GM23248 (cell line): ENCODE measurements around the gene ABCF1. TPM values are rescaled to one million over a fixed set of nuclear protein-coding genes. Genes with fewer than 3 reads are reported as not detected.
A peak's percentile ranks its signal among the peaks of the same experiment; 100 is the strongest.

Experiments
- DNase-seq: peaks from one replicate; pipeline ENCODE4 v3.0.0-alpha.2; 2015
- H2AFZ ChIP-seq: fragments of 200-600 bp; sonication (generic); 2 replicates; pipeline ENCODE4 v1.6.1; 2016; ENCODE audit warnings: antibody characterized with exemption
- H3F3A ChIP-seq: fragments of 200-600 bp; sonication (generic); 2 replicates; pipeline ENCODE4 v1.6.1; 2016; ENCODE audit warnings: mild to moderate bottlenecking, antibody characterized with exemption, mixed run types; ENCODE audit not compliant: insufficient read depth
- H3K27ac ChIP-seq: fragments of 200-600 bp; sonication (generic); 2 replicates; pipeline ENCODE4 v1.5.1; 2016; ENCODE audit warnings: mild to moderate bottlenecking
- H3K27me3 ChIP-seq: fragments of 200-600 bp; sonication (generic); replicated peaks from 2 replicates; pipeline ENCODE4 v1.6.1; 2016; ENCODE audit warnings: mild to moderate bottlenecking; ENCODE audit not compliant: insufficient read depth
- H3K36me3 ChIP-seq: fragments of 200-600 bp; sonication (generic); 2 replicates; pipeline ENCODE4 v1.6.1; 2016; ENCODE audit warnings: low read depth, mild to moderate bottlenecking
- H3K4me1 ChIP-seq: fragments of 200-600 bp; sonication (generic); 2 replicates; pipeline ENCODE4 v1.6.1; 2016; ENCODE audit warnings: mild to moderate bottlenecking; ENCODE audit not compliant: insufficient read depth
- H3K4me2 ChIP-seq: fragments of 200-600 bp; sonication (generic); one replicate; pipeline ENCODE4 v1.6.1; 2016; ENCODE audit warnings: mild to moderate bottlenecking; ENCODE audit not compliant: unreplicated experiment
- H3K4me3 ChIP-seq: fragments of 200-600 bp; sonication (generic); 2 replicates; pipeline ENCODE4 v1.5.1; 2016; ENCODE audit warnings: mild to moderate bottlenecking
- H3K79me2 ChIP-seq: fragments of 200-600 bp; sonication (generic); 2 replicates; pipeline ENCODE4 v1.6.1; 2016; ENCODE audit warnings: mild to moderate bottlenecking; ENCODE audit not compliant: insufficient read depth
- H3K9ac ChIP-seq: fragments of 200-600 bp; sonication (generic); 2 replicates; pipeline ENCODE4 v1.6.1; 2016; ENCODE audit warnings: mild to moderate bottlenecking
- H3K9me2 ChIP-seq: fragments of 200-600 bp; sonication (generic); 2 replicates; pipeline ENCODE4 v1.6.1; 2016; ENCODE audit warnings: mixed run types, mild to moderate bottlenecking, moderate library complexity; ENCODE audit not compliant: insufficient read depth
- H3K9me3 ChIP-seq: fragments of 200-600 bp; sonication (generic); one replicate; pipeline ENCODE4 v1.6.1; 2017; ENCODE audit warnings: low read depth
- H4K20me1 ChIP-seq: fragments of 200-600 bp; sonication (generic); 2 replicates; pipeline ENCODE4 v1.6.0; 2016; ENCODE audit not compliant: insufficient read depth
- EZH2 ChIP-seq: fragments of 200-600 bp; sonication (generic); IDR thresholded peaks from 2 replicates; pipeline ENCODE4 v1.6.1; 2018; ENCODE audit warnings: antibody characterized with exemption, mild to moderate bottlenecking; ENCODE audit not compliant: insufficient read depth, poor library complexity, severe bottlenecking
- EZH2phosphoT487 ChIP-seq: fragments of 200-600 bp; sonication (generic); IDR thresholded peaks from 2 replicates; pipeline ENCODE4 v1.6.1; 2018; ENCODE audit warnings: antibody characterized with exemption, moderate library complexity, mild to moderate bottlenecking, low read depth; ENCODE audit not compliant: insufficient read depth
- WGBS, 2 experiments: methylation state at CpG; one replicate each; pipeline ENCODE4 v1.1.6; 2015 to 2017; ENCODE audit warnings: low lambda C conversion rate in 2 of 2, low coverage in 1 of 2; ENCODE audit errors: missing lambda C conversion rate in 2 of 2; 5-methylcytosine and 5-hydroxymethylcytosine counted together
- in situ Hi-C: fragments of 300-500 bp; cut with MboI; formaldehyde crosslinking; loops from 2 replicates; pipeline ENCODE4 v1.15.0; 2020
- polyA plus RNA-seq: library from polyadenylated mRNA; unstranded; fragments of >200 nt; fragmentation: Nextera tagmentation; extraction: Ambion mirVana; gene quantifications from 2 replicates; pipeline ENCODE4 v1.2.1, GENCODE V29; 2016
- total RNA-seq: library from RNA; depleted of rRNA; stranded (reverse); fragments of >200 nt; shearing (Covaris generic); gene quantifications from 2 replicates; pipeline ENCODE4 v1.2.3, GENCODE V29; 2014

The ABCF1 gene
- total and polyA plus RNA-seq, 2 experiments from 2014 or later: 31.3 to 39.7 TPM

DNA sequence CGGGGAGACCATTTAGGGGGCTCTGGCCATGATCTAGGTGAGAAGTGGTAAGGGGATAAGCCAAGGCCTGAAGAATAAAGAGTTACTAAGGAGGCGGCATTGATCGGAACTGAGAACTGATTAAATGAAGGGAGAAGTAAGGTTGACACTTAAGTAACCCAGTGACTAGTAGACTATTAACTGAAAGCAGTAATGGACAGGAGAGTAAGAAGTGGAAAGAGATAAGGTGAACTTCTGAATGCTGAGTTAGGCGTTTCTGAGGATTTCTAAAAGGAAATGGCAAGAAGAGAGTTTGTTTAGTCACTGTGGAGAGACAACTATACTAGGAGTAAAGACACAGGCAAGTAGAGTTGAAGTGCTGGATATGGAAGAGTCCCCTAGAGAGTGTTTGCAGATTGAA is 1.9 kb downstream of the ABCF1 start:
- Histone ChIP-seq H3K79me2 (peaks cover 67% of the 10 kb centered on the region), H3K27ac (no peak overlapping the region)

GRCh38 chr6:30578051-30578450 is 6.8 kb downstream of the ABCF1 start:
- H3F3A ChIP-seq: no peaks in the 10 kb centered on the region
- H3K4me1 ChIP-seq: peaks cover 5% of the 10 kb centered on the region
- H3K27me3 ChIP-seq: no peaks in the 10 kb centered on the region
- H3K9me2 ChIP-seq: no peaks in the 10 kb centered on the region
- WGBS, 2 experiments: 98 to 100% methylated on average over 8 of the region's 8 CpGs
- in situ Hi-C loops: no loop called here
- no peaks in the 10 kb centered on the region for H3K9me3 ChIP-seq
- peaks cover 6% of the 10 kb centered on the region; the same call in 1 of the 2 replicates for H4K20me1 ChIP-seq
- no peak overlapping the region for H3K4me2 ChIP-seq
- H3K79me2 ChIP-seq: peaks cover 43% of the 10 kb centered on the region
- H3K27ac ChIP-seq: no peak overlapping the region
- H2AFZ ChIP-seq: no peak overlapping the region
- no peak overlapping the region for H3K4me3 ChIP-seq
- DNase-seq: no peak
- H3K9ac ChIP-seq: no peak overlapping the region
- TF ChIP-seq EZH2: no peak
- peaks cover 51% of the 10 kb centered on the region for H3K36me3 ChIP-seq

More for the DNA sequence above, 1.9 kb downstream of the ABCF1 start:
- H4K20me1 ChIP-seq: peaks cover 14% of the 10 kb centered on the region; the same call in 1 of the 2 replicates
- H3F3A ChIP-seq: no peaks in the 10 kb centered on the region
- DNase-seq: no peak
- peak overlapping the region; percentile 88; the same call in 1 of the 2 replicates for H3K4me3 ChIP-seq
- WGBS, 2 experiments: 73% methylated on average over 4 of the region's 4 CpGs
- H3K9ac ChIP-seq: peak overlapping the region; percentile 9; the same call in 1 of the 2 replicates
- peaks cover 7% of the 10 kb centered on the region; the same call in 1 of the 2 replicates for H3K36me3 ChIP-seq
- in situ Hi-C loops: no loop called here
- H3K4me1 ChIP-seq: peaks cover 21% of the 10 kb centered on the region
- H3K4me2 ChIP-seq: peak overlapping the region; percentile 96
- no peak overlapping the region for H2AFZ ChIP-seq
- H3K9me2 ChIP-seq: no peaks in the 10 kb centered on the region
- no peaks in the 10 kb centered on the region for H3K9me3 ChIP-seq
- TF ChIP-seq EZH2 (no peak), EZH2phosphoT487 (no peak)
- H3K27me3 ChIP-seq: no peaks in the 10 kb centered on the region

GRCh38 chr6:30583921-30584320 is 12.7 kb downstream of the ABCF1 start:
- DNase-seq: no peak
- Histone ChIP-seq H3K9ac (no peak overlapping the region), H3K27ac (no peak overlapping the region), H3K4me1 (no peaks in the 10 kb centered on the region), H3K9me2 (no peaks in the 10 kb centered on the region), H3F3A (peaks cover 7% of the 10 kb centered on the region; the same call in 1 of the 2 replicates), H3K4me2 (no peak overlapping the region), H2AFZ (no peak overlapping the region), H3K27me3 (no peaks in the 10 kb centered on the region), H3K4me3 (no peak overlapping the region), H3K79me2 (no peaks in the 10 kb centered on the region), H3K9me3 (no peaks in the 10 kb centered on the region), H3K36me3 (peaks cover 78% of the 10 kb centered on the region), H4K20me1 (no peaks in the 10 kb centered on the region)
- WGBS, 2 experiments: 95 to 100% methylated on average over 5 of the region's 5 CpGs
- in situ Hi-C loops: no loop called here
- no peak for TF ChIP-seq EZH2phosphoT487
- TF ChIP-seq EZH2: no peak

DNA sequence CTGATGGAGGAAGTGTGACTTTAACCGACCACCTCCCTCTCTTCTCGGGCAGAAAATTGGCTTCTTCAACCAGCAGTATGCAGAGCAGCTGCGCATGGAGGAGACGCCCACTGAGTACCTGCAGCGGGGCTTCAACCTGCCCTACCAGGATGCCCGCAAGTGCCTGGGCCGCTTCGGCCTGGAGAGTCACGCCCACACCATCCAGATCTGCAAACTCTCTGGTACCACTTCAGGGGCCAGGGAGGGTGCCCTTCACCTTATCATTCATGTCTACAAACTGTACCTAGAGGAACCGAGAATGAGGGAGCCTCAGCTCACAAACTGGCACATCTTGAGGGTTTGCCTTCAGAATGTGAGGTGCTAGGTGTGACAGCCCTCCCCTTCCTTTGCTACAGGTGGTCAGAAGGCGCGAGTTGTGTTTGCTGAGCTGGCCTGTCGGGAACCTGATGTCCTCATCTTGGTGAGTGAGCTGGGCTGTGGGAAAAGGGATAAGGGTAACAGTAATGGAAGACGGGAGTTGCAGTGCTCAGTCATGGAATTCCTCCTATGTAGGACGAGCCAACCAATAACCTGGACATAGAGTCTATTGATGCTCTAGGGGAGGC is 18.6 kb downstream of the ABCF1 start:
- no peaks in the 10 kb centered on the region for H3K9me2 ChIP-seq
- H3K9ac ChIP-seq: no peak overlapping the region
- in situ Hi-C loops: no loop called here
- H4K20me1 ChIP-seq: no peaks in the 10 kb centered on the region
- no peaks in the 10 kb centered on the region for H3K27me3 ChIP-seq
- H3K4me2 ChIP-seq: no peak overlapping the region
- H3K4me1 ChIP-seq: peaks cover 7% of the 10 kb centered on the region; the same call in 1 of the 2 replicates
- peaks cover 61% of the 10 kb centered on the region; the same call in 1 of the 2 replicates for H3K36me3 ChIP-seq
- WGBS, 2 experiments: 90 to 91% methylated on average over 15 of the region's 15 CpGs
- peaks cover 22% of the 10 kb centered on the region for H3K79me2 ChIP-seq
- H3K27ac ChIP-seq: peak overlapping the region; percentile 64
- no peak for DNase-seq
- TF ChIP-seq EZH2phosphoT487 (no peak), EZH2 (no peak)
- no peak overlapping the region for H3K4me3 ChIP-seq
- H3F3A ChIP-seq: peaks cover 26% of the 10 kb centered on the region; the same call in 1 of the 2 replicates
- no peak overlapping the region for H2AFZ ChIP-seq
- no peaks in the 10 kb centered on the region for H3K9me3 ChIP-seq
